Heart right ventricle (tissue), 16 donors: ENCODE data around the gene UBN1. TPM values are rescaled to one million over a fixed set of nuclear protein-coding genes. Genes with fewer than 3 reads are reported as not detected.
"Not testable (repeated sequence)": the region's sequence is repeated elsewhere in the genome, so short reads cannot be mapped to it uniquely, and the experiment has no call there.

Source experiments
- ATAC-seq, 8 donors: fragments of 200-7000 bp; cut with Tn5 transposase; one replicate each; pipeline ENCODE4 v1.9.1; 2020; ENCODE audit warnings: mild to moderate bottlenecking in 8 of 8, moderate library complexity in 8 of 8, moderate number of reproducible peaks in 1 of 8
- DNase-seq, 2 donors: peaks; one replicate each; pipeline ENCODE4 v3.0.0-alpha.2; 2020
- H3K27ac ChIP-seq, 10 donors: fragments of 200-600 bp; sonication (generic) in 2 of 10; one replicate each; pipeline versions ENCODE4 v1.5.0 to v1.8.0; 2020 to 2022; ENCODE audit warnings: mild to moderate bottlenecking in 3 of 10
- H3K27me3 ChIP-seq, 7 donors: fragments of 200-600 bp; one replicate each; pipeline ENCODE4 v1.8.0; 2021 to 2022; ENCODE audit warnings: mild to moderate bottlenecking in 2 of 7
- H3K36me3 ChIP-seq, 9 donors: fragments of 200-600 bp; sonication (generic) in 1 of 9; one replicate each; pipeline versions ENCODE4 v1.5.0 to v1.8.0; 2020 to 2022; ENCODE audit warnings: mild to moderate bottlenecking in 2 of 9
- H3K4me1 ChIP-seq, 9 donors: fragments of 200-600 bp; sonication (generic) in 1 of 9; one replicate each; pipeline versions ENCODE4 v1.5.0 to v1.8.0; 2020 to 2022; ENCODE audit warnings: mild to moderate bottlenecking in 4 of 9
- H3K4me3 ChIP-seq, 10 donors: fragments of 200-600 bp; sonication (generic) in 2 of 10; one replicate each; pipeline versions ENCODE4 v1.5.0 to v1.8.0; 2020 to 2022; ENCODE audit warnings: mild to moderate bottlenecking in 7 of 10, moderate library complexity in 2 of 10
- H3K9me3 ChIP-seq, 11 donors: fragments of 200-600 bp in 10 of 11; sonication (generic) in 2 of 11; one replicate each; pipeline versions ENCODE4 v1.5.0 to v1.8.0; 2013 to 2022; ENCODE audit warnings: mild to moderate bottlenecking in 2 of 11, control low read depth in 1 of 11, moderate library complexity in 1 of 11
- CTCF ChIP-seq, 9 donors: fragments of 200-600 bp; sonication (generic) in 2 of 9; IDR thresholded peaks; one replicate each; pipeline versions ENCODE4 v1.5.0 to v1.8.0; 2021 to 2022; ENCODE audit warnings: antibody characterized with exemption in 9 of 9, mild to moderate bottlenecking in 5 of 9, moderate library complexity in 1 of 9
- WGBS, 2 donors: extraction: QIAGEN DNeasy Blood & Tissue Kit; methylation state at CpG; one replicate each; pipeline ENCODE4 v1.1.7; 2013; ENCODE audit warnings: inconsistent platforms in 1 of 2; 5-methylcytosine and 5-hydroxymethylcytosine counted together
- intact Hi-C, 10 donors: fragments of 100-400 bp; cut with DNase I; formaldehyde crosslinking; loops; one replicate each; pipeline versions ENCODE4 v1.11.1 to v1.14.2; 2022
- polyA plus RNA-seq, 2 donors: library from polyadenylated mRNA; stranded (reverse); fragments of 200-250 nt; gene quantifications; one replicate each; pipeline ENCODE4 v1.2.3, GENCODE V29; 2013
- total RNA-seq, 10 donors: library from RNA; stranded (reverse); fragmentation: NEBNext Ultra II Directional in 3 of 10; extraction: Animal tissue kit (Norgen Biotek cat#: 25700) in 3 of 10; gene quantifications; one replicate each; pipeline versions ENCODE4 v1.2.1 to v1.2.4, GENCODE V29; 2021 to 2023
- donor health status: Arrhythmogenic right ventricular cardiomyopathy.
- donor health status: ischemic (EF 13 %, LVEDD 7.1; RV severe dilation, severe dysfunction).
- donor health status: healthy with polysubstance abuse.
- donor health status: DM: no; HTN: yes; CAD: no.
- donor health status: DM: no; HTN: no; CAD: no.
- donor health status: ischemic (EF 25% LVEDD 6.9; RV normal size, moderate dysfunction).
- donor health status: ischemic (EF 25% LVEDD 5.7; RV mildly dilated, moderate dysfunction).
- donor health status: healthy.
- donor health status: DM: yes; HTN: yes; CAD: no.
- donor health status: Ischemic cardiomyopathy.
- donor health status: ischemic (EF 35%, LVEDD 5.7; RV mildly dilated, moderate dysfunction).
- donor health status: nonischemic (EF 11% LVEDD 7.7; RV severe dilation, severe dysfunction).
- donor health status: DM: yes; HTN: yes; CAD: no.
- donor health status: PGD.
- donor health status: ischemic (EF 29% LVEDD 5.4; RV normal size, mild dysfunction).
- donor health status: nonischemic (EF 23%, LVEDD 6.1; RV moderate dilation, normal function).

Gene UBN1
- total and polyA plus RNA-seq, 12 donors, result 11.3 to 56.9 (median 30.2) TPM

- TF ChIP-seq CTCF (IDR thresholded peaks at IDR 0.05), result no peak
- Histone ChIP-seq H3K4me3 (no peak overlapping the region), H3K27me3 (no peaks in the 10 kb centered on the region), H3K4me1 (peaks cover 8 to 20% (median 14%) of the 10 kb centered on the region in 9 donors), H3K27ac (peak overlapping the region in 6 of 10 donors; percentile 17 to 64 (median 47)), H3K36me3 (peaks cover 0 to 18% (median 0%) of the 10 kb centered on the region in 9 donors), H3K9me3 (peaks cover 0 to 2% (median 0%) of the 10 kb centered on the region in 11 donors)
- intact Hi-C loops, result loop anchor here in 1 of 10 donors (5.0 kb wide), 1 partner anchor 44 kb away; the partner anchor contains the start of gene PPL
- peak in 5 of 8 donors; percentile 2 to 33 (median 17) for ATAC-seq
- no peak for DNase-seq
- WGBS, 2 donors, result 90% methylated on average over 26 of the region's 26 CpGs
Measured at GRCh38 chr16:4893103-4893862, 46.0 kb downstream of the UBN1 start.

DNA sequence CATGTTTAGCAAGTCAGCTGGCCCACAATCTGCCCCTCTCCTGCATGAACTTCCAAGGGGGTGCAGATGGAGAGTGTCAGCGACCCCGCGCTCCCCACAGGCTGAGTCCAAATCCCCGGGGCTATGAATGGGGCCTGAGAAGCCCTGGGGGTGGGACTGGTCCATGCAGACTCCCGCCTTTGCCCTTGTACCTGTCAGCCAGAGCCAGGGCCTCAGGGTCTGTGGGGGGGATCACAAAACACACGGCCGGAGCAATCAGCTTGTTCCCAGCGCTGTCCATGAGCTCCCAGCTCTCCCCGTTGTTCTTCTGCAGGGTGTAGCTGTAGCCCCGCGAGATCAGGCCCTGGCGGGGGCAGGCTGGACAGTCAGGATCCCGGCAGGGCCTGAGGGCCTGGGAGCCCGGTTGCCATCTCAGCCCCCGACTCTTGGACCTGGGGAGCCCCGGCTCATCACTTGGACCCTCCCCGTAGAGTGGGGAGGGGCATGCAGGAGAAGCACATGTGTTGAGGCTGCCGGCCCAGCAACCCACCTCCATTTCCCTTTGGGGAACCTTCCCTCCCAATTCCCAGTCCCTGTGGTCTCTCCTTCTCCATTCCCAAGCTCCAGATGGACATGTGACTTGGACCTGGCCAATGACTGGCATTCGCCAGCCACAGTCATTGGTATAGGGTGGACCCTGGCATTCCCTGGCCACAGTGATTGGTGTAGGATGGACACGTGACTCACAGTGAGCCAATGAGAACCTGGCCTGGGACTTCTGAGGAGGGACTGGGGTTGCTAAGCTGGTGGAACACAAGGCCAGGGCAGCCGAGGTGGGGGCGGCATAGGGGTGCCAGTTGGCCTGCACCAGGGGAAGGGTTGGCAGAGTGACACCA lies 47.2 kb downstream of the UBN1 start:
- 89% methylated on average over 22 of the region's 22 CpGs for WGBS, 2 donors
- H3K27ac ChIP-seq, result no peak overlapping the region
- H3K4me3 ChIP-seq, result no peak overlapping the region
- peaks cover 0 to 13% (median 0%) of the 10 kb centered on the region in 9 donors for H3K36me3 ChIP-seq
- ATAC-seq, result no peak
- H3K4me1 ChIP-seq, result peaks cover 8 to 20% (median 14%) of the 10 kb centered on the region in 9 donors
- H3K9me3 ChIP-seq, result peaks cover 0 to 8% (median 5%) of the 10 kb centered on the region in 11 donors
- H3K27me3 ChIP-seq, result no peaks in the 10 kb centered on the region
- no peak for DNase-seq
- intact Hi-C loops, result loop anchor here in 1 of 10 donors (5.0 kb wide), 1 partner anchor 43 kb away; the partner anchor contains the start of gene PPL
- no peak for TF ChIP-seq CTCF (IDR thresholded peaks at IDR 0.05)

DNA sequence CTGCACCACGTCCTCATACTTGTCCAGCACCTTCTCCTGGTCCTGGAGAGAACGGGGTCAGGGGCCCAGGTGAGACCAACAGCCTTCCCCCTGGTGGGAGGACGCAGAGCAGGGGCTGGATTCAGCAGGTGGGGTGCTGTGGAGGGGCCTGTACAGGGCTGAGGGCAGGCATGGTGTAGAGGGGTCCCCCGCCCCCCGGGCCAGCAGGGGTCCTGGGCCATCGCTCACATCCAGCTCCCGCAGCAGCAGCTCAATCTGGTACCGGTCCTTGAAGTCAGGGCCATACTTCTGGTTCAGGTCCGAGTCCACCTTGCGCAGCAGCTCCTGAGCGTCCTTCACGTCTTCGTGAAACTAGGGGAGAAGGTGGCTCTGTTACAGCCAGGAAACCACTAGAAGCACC lies 48.1 kb downstream of the UBN1 start:
- H3K27ac ChIP-seq, result no peak overlapping the region
- H3K4me3 ChIP-seq, result no peak overlapping the region
- H3K4me1 ChIP-seq, result peaks cover 8 to 20% (median 14%) of the 10 kb centered on the region in 9 donors
- 92 to 93% methylated on average over 12 to 13 of the region's 13 CpGs for WGBS, 2 donors
- intact Hi-C loops, result no loop called here
- no peak for ATAC-seq
- TF ChIP-seq CTCF (IDR thresholded peaks at IDR 0.05), result no peak
- DNase-seq, result no peak
- H3K36me3 ChIP-seq, result peaks cover 0 to 7% (median 0%) of the 10 kb centered on the region in 9 donors
- peaks cover 0 to 8% (median 5%) of the 10 kb centered on the region in 11 donors for H3K9me3 ChIP-seq
- no peaks in the 10 kb centered on the region for H3K27me3 ChIP-seq

DNA sequence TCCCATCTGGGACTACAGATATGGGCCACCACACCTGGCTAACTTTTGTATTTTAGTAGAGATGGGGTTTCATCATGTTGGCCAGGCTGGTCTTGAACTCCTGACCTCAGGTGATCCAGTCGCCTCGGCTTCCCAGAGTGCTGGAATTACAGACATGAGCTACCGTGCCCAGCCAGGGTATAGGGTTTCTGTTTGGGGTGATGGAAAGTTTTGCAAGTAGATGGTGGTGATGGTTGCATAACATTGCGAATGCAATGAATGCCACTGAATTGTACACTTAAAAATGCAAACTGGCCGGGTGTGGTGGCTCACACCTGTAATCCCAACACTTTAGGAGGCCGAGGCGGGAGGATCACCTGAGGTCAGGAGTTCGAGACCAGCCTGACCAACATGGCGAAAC lies 49.5 kb downstream of the UBN1 start:
- 93 to 95% methylated on average over 9 of the region's 9 CpGs for WGBS, 2 donors
- H3K4me1 ChIP-seq, result peaks cover 8 to 20% (median 14%) of the 10 kb centered on the region in 9 donors
- H3K27me3 ChIP-seq, intact Hi-C loops, ATAC-seq, H3K27ac ChIP-seq, H3K9me3 ChIP-seq, DNase-seq, H3K4me3 ChIP-seq, H3K36me3 ChIP-seq: not testable (repeated sequence)
